ENCODE data around the gene CRYGA.

CRYGA gene, protein sequence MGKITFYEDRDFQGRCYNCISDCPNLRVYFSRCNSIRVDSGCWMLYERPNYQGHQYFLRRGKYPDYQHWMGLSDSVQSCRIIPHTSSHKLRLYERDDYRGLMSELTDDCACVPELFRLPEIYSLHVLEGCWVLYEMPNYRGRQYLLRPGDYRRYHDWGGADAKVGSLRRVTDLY

DNA sequence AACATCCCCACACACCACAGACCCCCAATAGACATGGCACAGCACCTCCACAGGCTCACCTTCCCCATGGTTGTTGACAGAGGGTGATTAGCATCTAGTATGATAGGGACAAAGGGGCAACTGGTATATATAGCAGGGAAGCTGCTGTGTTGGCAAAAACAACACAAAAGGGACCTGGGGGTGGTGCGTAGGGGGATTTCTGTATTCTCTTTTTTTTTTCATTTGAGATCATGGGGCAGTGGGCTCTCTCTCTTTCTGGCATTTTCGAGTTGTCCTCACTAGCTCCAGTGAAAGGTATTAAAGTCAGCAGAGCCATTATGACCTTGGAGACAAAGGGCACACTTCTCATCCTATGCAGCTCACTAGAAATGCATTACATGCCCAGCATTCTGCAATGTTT is at the start of gene CRYGA:
TSS of gene CRYGA (minus strand) at position 101 of the 400 bp plus-strand sequence. CDS start at position 68, 33 bp downstream.
- no peak for DNase-seq

DNA sequence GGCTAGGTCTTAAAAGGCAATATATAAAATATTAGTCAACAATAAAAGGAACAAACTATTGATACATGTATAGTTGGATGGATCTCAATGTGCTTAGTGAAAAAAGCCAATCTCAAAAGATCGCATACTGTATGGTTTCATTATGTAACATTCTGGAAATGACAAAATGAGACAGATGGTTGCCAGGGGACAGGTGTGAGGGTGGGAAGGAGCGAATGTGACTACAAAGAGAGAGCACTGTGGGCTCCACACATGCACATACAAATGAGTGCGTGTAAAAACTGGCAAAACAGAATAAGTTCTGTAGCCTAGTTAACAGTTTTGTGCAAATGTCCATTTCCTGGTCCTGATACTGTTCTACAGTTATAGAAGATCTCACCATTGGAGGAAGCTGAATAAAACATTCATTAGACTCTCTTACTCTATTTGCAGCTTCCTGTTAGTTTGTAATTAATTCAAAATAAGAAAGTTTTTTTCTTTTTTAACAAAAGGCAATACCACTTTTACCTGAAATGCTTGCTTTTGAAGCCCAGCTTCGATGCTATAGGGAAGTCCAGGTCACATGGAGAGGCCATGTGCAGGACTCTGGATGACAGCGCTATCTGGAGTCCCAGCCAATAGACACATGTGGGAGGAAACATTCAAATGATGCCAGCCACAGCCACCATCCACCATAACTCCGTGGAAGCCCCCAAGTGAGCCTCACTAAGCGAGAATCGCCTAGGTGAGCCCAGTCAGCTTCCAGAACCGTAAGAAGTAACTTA is 47.5 kb upstream of the CRYGA start:
- no peak for DNase-seq

DNA sequence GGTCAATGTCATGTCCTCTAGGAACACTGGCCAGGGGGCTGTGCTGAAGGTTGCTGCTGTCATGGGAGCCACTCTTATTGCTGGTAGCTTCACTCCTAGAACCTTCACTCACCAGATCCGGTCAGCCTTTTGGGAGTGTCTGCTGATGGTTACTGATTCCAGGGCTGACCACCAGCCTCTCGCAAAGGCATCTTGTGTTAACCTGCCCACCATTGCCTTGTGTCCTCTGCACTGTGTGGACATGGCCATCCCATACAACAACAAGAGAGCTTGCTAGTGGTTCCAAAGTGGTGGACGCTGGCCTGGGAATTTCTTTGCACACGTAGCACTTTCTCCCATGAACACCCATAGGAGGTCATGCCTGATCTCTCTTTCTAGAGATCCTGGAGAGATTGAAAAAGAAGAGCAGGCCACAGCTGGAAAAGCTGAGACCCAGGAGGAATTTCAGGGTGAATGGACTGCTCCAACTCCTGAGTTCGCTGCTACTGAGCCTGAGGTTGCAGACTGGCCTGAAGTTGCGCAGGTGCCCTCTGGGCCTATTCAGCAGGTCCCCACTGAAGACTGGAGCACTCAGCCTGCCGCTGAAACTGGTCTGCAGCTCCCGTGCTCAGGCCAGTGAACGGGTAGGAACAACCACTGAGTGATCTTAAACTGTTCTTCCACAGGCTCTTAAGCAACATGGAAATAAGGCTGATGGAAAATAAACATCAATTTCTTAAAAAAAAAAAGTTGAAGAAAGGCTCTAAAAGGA is 45.1 kb upstream of the CRYGA start:
- no peak for DNase-seq

DNA sequence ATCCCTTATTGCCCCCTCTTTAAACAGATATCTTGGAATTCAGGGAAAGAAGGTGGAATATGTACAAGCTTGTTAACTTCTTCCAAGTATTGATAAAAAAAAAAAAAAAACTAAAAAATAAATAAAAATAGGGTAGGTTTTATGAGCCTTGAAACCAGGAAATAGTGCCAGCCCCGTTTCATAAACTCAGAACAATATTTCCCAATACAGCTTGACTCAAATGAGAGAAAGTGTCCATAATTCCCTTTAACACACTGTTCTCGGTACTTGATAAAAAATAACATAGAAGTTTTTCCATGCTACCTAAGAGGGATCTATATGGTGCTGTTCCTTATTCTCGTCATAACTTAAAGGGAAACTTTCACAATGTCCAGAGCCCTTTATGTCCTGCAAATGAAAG is 44.4 kb upstream of the CRYGA start:
- no peak for DNase-seq

DNA sequence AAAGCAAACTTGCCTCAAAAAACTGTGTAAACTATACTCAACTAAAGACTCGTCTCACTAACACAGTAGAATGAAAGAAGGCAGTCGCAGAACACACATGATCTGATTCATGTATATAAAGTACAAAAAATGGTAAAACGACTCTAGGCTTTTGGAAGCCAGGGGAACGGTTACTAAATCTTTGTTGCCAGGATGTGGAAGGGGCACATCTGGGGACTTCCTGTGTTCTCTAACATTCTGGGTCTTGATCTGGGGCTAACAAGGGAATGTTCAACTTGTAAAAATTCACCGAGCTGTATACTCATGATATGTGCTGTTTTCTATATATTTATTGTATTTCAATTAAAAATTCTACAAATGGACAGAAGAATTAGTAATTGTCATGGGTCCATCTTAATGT is 40.8 kb upstream of the CRYGA start:
- no peak for DNase-seq

DNA sequence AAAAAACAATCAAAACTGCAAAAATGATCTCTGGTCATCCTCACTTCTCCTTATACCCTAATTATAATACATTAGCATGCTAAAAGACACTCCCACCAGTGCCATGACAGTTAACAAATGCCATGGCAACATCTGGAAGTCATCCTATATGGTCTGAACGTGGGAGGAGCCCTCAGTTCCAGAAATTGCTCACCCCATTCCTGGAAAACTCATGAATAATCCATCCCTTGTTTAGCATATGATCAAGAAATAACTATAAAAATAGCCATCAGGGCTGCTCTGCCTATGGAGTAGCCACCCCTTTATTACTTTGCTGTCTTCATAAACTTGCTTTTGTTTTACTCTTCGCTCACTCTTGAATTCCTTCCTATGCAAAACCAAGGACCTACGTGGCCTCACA is 32.1 kb upstream of the CRYGA start:
- DNase-seq = no peak

DNA sequence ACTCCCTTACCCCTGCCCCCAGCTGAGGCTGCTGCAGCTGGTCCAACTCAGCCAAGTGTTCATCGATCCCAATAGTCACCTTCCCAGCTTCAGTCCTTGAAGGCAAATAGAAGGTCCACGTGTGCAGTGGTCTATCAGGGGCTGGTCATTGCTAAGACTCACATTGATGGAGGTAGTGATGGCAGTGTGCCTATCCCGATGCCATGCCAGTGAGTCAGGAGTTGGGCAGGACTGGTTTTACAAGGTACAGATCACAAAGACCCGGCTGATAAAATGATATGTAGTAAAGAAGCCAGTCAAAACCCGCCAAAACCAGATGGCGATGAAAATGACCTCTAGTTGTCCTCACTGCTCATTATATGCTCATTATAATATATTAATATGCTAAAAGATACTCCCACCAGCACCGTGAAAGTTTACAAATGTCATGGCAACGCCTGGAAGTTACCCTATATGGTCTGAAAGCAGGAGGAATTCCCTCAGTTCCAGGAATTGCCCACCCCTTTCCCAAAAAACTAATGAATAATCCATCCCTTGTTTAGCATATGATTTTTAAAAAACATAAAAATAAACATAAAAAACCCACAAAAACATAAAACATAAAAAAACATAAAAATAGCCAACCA is 29.3 kb upstream of the CRYGA start:
- DNase-seq = no peak

DNA sequence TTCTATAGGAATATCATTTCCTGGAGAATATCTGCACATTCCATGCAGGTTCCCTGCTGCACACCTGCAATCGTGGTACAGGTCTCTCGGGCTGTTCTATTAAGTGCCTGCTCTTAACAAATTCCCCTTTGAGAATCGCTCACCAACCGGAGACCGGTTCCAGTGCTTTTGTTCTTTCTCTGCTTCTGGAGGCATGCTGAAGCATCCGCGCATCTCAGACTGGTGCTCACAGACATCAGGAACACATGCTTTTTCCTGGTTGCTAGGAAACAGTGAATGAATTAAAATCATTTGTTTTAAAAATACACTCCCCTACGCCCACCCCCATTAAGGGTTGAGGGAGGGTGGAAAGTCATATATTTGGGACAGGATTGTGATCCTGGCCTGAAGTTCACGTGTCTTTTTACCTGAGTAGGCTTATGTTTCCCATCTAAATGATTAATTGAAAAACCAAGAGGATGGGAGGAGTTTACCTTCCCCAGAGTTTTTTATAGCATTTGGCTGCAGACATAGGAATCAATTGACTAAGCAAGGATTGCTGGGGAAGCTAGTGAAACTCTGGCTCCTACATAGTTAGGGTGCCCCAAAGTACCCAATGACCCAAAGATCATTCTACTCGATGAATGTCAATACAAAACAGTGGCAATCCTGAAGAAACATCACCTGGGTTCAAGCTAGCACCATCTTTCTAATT is 26.6 kb upstream of the CRYGA start, which contains the start of gene C2orf80:
TSS of gene C2orf80 (minus strand) at position 221 of the 694 bp plus-strand sequence. CDS start 3,044 bp downstream, outside the sequence.
- no peak for DNase-seq

DNA sequence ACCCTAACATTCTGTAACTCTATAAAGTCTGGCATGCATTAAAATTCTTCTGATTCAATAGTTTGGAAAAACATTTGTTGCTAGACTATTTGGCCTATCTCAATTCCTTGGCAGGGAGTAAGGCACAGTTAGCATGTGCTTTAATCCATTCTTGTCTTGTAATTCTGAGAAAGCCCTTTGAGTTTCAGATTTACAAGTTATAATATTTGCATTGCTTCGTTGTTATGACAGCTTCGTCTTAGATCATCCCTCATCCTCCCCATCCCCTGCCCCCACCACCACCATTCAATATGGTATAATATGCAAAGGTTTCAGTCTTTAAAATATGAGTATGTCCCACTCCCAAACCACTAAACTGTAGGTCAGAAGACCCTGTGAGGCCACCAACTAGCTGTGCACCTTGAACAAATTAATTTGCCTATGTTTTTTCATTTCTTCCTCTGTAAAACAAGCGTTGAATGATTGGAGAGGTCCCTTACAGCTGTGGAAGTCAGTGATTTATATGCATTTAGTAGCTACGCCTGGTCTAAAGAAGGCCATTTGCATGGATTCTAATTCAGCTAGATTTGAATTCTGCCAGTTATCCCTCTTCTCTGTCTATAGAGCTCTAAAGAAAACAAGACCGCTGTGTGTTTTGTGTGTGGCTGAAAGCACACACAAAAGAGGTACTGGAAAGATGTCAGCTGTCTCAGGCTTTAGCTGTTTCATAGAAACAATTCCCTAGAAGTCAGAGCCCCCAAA is 25.9 kb upstream of the CRYGA start:
- DNase-seq = no peak

DNA sequence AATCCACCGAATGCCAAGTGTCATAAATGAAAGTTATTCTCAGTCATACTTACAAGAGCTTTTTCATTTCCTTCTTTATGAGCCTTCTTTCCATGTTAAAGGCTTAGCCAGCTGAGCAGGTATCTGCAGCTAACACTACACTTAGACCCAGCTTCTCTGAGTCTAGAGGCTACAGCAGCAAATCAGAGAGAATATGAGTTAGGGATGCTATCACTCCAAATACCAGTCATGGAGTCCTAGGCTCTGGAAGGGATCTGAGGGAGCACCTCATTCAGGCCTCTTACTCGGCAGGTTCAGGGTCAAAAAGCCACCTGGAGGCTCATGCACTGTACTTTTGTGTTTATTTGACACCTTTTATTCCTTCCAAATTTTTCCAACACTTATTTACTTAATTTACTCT is 23.5 kb upstream of the CRYGA start:
- DNase-seq = no peak

DNA sequence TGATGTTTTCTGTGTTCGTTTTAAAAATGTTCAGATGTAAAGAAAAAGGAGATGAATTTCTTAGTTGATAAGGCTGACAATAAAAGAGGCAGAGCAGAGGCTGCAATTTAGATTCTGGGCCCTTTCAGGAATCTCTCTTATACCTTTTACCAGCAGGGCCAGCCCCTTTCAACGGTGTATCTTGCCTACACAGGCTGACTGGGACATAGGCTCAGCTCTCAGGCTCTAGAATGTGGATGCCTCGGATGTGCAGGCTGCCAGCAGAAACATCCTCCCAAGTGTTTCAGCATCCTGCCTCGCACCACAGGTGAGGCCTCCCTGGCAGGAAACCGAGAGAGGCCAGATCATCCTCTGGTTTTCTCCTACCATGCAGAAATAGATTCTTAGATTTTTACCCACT is 23.1 kb upstream of the CRYGA start:
- no peak for DNase-seq

DNA sequence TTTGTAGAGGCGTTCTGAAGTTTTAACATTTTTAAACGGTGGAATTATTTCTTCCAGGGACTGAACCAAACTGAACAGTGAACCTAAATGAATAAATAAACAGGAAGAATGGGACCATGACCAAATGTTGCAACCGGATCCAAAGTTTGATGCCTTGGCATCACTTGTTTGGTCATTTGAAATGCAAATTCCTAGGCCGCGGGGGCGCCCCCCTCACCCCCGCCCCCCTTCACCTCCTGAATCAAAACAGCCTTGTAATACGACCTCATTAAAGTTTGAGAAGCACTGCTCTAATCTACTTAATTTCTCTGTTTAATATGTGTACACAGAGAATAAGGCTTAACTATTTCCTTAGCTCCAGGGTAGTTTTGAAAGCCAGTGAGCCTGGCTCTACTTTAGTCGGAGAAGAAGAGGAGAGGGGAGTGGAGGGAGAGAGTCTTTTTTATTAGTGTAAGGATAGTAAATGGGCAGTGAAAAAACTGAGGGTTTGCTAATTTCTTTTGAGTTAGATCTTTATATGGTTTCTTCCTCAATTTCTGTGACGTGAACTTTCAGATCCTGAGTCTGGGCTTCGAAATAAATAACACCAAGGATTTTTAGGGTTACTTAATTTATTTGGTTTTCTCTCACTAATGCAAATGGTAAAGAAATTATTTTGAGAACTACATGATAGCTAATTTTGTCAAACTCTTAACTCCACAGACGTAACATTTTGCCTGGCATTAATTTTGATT is 20.8 kb upstream of the CRYGA start:
- DNase-seq = no peak

DNA sequence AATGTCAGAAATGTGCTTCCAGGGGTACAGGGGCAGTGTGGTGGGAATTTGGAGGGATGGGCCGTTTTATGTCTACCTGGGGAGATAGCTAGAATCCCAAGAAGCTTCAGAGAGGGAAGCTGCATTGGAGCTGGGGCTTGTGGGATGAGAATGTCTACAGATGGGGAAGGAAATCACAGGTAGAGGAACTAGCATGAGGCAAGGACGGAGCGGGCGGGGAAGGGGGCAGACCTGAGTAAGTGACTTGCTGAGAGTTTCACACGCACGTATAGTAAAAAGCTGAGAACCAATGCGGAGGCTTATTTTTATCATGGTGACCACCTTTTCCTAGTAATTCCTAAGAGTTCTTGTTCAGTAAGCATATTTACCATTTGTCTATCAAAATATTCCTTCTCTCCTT is 20.1 kb upstream of the CRYGA start:
- no peak for DNase-seq

DNA sequence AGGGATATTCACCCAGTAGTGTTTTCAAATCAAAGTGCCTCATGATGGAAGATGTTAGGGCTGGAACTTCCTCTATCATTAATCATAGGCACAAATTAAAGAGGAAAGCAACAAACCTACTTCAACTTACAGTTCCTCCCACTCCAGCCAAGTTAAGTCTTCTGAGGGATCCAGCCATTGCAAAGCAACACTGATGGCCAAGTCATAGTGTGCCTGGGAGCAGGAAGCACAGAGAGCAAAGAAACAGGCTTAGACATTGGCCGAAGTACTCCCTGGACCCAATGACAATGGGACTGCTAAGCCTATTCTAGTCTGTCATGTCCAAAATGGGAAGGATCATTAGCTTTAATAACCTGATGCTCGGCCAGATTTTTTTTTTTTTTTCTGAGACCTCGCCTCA is 19.4 kb upstream of the CRYGA start:
- no peak for DNase-seq

DNA sequence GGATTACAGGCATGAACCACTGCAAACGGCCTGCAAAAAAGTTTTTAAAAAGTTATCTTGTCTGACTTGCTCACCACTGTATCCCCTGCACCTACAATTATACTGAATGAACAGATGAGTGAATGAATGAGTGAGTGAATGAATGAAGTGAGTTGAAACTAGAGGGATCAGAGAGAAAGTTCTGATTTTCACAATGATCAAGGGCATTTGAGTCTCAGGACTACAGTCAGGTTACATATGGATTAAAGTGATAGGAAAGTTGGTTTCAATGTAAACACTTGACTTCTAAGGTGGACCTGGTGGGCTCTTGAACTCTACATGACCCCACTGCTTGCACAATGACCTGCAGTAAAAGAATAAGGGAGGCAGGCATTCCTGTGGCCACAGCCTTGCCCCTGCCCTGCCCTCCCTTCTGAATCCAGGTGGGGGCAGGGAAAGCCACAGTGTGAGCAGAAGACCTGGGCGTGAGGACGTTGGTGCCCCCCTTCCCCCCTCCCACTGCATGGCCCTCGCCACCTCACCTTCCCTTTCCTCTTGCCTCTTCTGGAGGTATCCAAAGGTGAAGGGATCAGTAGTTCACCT is 15.7 kb upstream of the CRYGA start:
- DNase-seq = no peak

DNA sequence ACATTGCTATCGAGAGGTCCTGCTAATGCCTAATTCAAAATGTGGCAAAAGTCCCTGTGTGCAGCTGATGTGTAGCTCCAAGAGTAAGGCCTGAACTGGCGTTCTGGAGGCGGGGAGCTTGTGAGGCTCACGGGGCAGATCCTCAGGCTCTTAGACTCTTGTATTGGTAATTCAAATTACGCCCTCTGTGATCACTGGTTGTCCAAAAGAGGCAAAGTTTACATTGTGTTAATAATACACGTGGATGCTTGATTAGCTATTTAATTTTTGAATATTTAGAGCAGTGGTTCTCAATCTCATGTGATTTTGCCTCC is 12.4 kb upstream of the CRYGA start:
- no peak for DNase-seq

DNA sequence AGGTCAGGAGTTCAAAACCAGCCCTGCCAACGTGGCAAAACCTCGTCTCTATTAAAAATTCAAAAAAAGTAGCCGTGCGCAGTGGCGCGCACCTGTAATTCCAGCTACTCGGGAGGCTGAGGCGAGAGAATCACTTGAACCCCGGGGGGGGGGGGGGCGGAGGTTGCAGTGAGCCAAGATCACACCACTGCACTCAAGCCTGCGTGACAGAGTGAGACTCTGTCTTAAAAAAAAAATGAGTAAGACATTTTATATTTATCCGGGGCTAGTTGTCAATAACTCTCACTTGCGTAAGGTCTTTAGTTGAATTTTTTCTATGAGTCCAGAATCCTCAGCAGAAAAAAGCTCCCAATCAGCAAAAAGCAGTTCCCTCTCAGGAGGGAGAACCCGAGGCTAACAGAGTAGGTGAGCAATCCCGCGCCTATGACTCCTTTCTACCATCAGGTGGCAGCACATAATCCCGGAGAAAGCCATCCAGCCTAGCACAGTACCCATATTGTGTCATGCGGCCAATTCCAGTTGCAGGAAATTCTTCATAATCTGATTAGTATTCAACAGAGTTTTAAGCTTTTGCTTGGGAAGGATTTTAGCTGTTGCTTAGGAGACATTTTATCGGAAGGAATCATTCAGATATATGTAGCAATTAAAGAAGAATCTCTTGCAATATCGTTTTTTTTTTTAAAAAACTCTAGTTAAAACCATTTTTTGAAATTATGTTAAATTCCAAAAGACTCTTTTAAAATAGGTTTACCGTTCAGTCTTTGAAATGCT is 11.9 kb upstream of the CRYGA start:
- DNase-seq = peak; percentile 73

DNA sequence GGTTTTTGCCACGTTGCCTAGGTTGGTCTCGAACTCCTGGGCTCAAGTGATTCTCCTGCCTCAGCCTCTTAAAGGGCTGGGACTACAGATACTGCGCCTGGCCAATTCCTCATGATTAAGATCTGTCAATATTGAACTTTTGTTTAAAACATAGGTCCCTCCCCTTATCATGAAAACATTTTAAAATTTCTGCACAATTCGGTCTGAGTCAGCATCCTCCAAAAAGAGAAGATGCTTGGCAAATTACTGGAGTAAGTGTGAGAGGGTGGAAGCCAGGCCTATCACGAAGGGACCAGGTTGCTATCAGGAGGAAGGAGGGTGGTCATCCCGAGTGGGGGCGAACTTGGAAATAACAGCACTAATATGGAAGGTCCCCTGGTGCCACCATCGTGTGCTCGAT is 10.8 kb upstream of the CRYGA start:
- no peak for DNase-seq

DNA sequence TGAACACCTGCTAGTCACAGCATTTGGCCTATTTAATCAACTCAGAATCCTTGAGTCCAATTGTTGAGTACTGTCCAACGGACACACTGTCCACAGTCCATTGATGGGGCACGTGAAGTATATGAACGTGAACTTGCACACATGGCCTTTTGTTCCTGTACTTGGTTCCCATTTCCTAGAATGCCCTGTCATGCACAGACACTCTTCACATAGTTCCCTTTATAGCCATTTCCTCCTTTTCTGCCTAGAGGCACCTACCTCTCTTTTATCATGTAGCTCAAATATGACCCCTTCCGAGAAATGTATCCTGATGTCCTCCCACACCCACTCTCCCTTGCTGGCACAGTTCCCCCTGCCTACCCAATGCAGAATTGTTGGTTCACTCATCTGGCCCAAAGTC is 8.7 kb upstream of the CRYGA start:
- DNase-seq = no peak

Measured in activated CD4-positive, alpha-beta T cell treated with anti-CD3 and anti-CD28 coated beads for 48 hours (primary cell).